BLaER1 treated with 17β-estradiol and CSF1 and Interleukin-3, amounts not matched to agents 10 nM and 100 nM (cell line): ENCODE results near the gene VIM.

Experiments
- H3K27ac ChIP-seq, 11 experiments: shearing (Covaris generic); formaldehyde crosslinking; 2 replicates each; pipeline ENCODE4 v1.8.1; 2022
- H3K27me3 ChIP-seq, 11 experiments: shearing (Covaris generic); formaldehyde crosslinking; 2 replicates each; pipeline ENCODE4 v1.8.1; 2022
- H3K36me3 ChIP-seq, 11 experiments: shearing (Covaris generic); formaldehyde crosslinking; 2 replicates each; pipeline ENCODE4 v1.8.1; 2022
- H3K4me1 ChIP-seq, 10 experiments: shearing (Covaris generic); formaldehyde crosslinking; 2 replicates each; pipeline ENCODE4 v1.8.1; 2022
- H3K4me2 ChIP-seq, 11 experiments: shearing (Covaris generic); formaldehyde crosslinking; 2 replicates each; pipeline ENCODE4 v1.8.1; 2022
- H3K4me3 ChIP-seq, 10 experiments: shearing (Covaris generic); formaldehyde crosslinking; 2 replicates each; pipeline ENCODE4 v1.8.1; 2022
- H3K9ac ChIP-seq, 11 experiments: shearing (Covaris generic); formaldehyde crosslinking; 2 replicates each; pipeline ENCODE4 v1.8.1; 2022
- H3K9me3 ChIP-seq, 11 experiments: shearing (Covaris generic); formaldehyde crosslinking; replicated peaks in 1 of 11; 2 replicates each; pipeline ENCODE4 v1.8.1; 2022
- H4K20me1 ChIP-seq, 11 experiments: shearing (Covaris generic); formaldehyde crosslinking; 2 replicates each; pipeline ENCODE4 v1.8.1; 2022
- Cebpa-rat ChIP-seq, 11 experiments: shearing (Covaris generic); IDR thresholded peaks; 2 replicates each; pipeline ENCODE4 v1.8.1; 2022

VIM gene

DNA sequence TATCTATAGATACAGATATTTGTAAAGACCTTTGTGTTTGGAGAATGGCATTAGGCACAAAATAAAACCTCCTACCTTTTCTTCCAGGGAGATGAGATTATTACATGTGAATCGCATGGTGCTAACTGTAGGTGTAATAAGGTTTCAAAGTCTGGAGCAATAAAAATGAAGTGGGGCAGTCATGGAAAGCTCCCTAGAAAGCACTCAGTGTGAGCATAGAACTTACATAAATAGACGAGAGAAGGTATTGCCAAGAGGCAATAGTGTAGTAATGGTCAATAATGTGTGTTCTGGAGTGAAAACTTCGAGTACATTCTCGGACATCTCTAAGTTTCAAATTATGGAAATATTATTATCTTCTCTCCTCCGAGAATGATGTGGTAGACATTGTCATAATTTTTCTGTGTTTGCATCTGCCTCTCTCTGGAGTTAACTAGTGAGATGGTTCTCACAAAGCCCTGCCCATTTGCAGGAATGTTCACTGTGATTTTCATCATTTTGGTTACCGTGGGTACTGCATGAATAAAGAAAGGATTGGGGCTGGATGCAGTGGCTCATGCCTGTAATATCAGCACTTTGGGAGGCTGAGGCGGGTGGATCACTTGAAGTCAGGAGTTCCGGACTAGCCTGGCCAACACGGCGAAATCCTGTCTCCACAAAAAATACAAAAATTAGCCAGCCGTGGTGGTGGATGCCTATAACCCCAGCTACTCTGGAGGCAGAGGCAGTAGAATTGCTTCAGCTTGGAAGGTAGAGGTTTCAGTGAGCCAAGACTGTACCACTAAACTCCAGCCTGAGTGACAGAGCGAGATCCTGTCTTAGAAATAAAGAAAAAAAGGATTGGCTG lies 10.6 kb downstream of the VIM start:
- H3K4me2 ChIP-seq: no peak overlapping the region
- no peaks in the 10 kb centered on the region for H3K27me3 ChIP-seq
- H3K4me1 ChIP-seq: peaks cover 0 to 28% (median 12%) of the 10 kb centered on the region in 10 experiments; a peak in 13 of 20 replicates
- no peak for TF ChIP-seq Cebpa-rat (IDR thresholded peaks at IDR 0.05)
- H3K4me3 ChIP-seq: no peak overlapping the region
- H3K9me3 ChIP-seq: no peaks in the 10 kb centered on the region
- H3K27ac ChIP-seq: peak overlapping the region in 2 of 11 experiments; percentile 13 to 21; a peak in 2 of 22 replicates
- H3K36me3 ChIP-seq: peaks cover 45 to 48% (median 47%) of the 10 kb centered on the region in 11 experiments
- no peak overlapping the region for H3K9ac ChIP-seq
- H4K20me1 ChIP-seq: peaks cover 35 to 61% (median 51%) of the 10 kb centered on the region in 11 experiments

DNA sequence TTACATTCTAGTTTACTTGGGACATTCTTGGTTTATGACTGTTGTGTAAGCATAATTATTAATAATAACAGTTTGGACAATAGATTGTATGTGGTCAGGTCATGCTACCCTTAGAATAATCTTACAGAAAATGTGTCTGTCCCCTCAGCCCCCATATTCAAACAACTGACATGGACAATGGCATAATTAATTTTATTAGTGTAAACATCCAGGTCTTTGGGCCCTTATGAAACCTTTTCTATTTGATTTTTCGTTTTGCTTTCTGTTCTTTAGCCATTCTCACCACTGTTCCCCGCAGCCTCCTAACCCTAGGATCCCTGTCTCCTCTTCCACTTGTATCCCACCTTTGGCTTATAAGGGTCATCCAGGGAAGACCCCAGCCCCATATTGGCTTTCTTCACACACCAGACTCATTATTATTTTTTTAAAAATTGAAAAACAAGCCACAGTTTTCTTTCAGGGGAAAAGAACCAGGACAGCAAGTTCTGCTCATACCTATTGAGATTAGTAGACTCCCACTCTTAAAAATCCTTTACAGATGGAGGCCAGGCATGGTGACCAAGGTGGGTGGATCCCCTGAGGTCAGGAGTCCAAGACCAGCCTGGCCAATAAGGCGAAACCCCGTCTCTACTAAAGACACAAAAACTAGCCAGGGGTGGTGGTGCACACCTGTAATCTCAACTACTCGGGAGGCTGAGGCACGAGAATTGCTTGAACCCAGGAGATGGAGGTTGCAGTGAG lies 11.5 kb downstream of the VIM start:
- peaks cover 26 to 53% (median 43%) of the 10 kb centered on the region in 11 experiments for H4K20me1 ChIP-seq
- H3K4me3 ChIP-seq: no peak overlapping the region
- H3K4me2 ChIP-seq: no peak overlapping the region
- peaks cover 36 to 40% (median 38%) of the 10 kb centered on the region in 11 experiments for H3K36me3 ChIP-seq
- peaks cover 0 to 20% (median 4%) of the 10 kb centered on the region in 10 experiments; a peak in 9 of 20 replicates for H3K4me1 ChIP-seq
- H3K27me3 ChIP-seq: no peaks in the 10 kb centered on the region
- peak overlapping the region in 2 of 11 experiments; percentile 13 to 21; a peak in 2 of 22 replicates for H3K27ac ChIP-seq
- no peaks in the 10 kb centered on the region for H3K9me3 ChIP-seq
- no peak overlapping the region for H3K9ac ChIP-seq
- TF ChIP-seq Cebpa-rat (IDR thresholded peaks at IDR 0.05): no peak

DNA sequence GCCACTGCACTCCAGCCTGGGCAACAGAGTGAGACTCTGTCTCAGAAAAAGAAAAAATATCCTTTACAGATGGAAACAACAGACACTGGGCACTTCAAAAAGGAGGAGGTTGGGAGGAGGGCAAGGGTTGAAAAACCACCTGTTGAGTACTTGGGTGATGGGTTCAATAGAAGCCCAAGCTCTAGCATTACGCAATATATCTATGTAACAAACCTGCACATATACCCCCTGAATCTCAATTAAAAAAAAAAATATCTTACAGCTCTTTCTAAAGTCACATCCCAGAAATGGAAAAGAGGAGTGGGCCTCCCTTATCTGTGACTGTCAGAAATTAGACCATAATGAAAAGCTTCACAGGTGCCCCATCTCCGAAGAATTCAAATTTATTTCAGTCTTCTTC lies 12.1 kb downstream of the VIM start:
- TF ChIP-seq Cebpa-rat (IDR thresholded peaks at IDR 0.05): peak in 8 of 11 experiments; percentile 15 to 83 (median 58); a peak in 8 of 22 replicates

DNA sequence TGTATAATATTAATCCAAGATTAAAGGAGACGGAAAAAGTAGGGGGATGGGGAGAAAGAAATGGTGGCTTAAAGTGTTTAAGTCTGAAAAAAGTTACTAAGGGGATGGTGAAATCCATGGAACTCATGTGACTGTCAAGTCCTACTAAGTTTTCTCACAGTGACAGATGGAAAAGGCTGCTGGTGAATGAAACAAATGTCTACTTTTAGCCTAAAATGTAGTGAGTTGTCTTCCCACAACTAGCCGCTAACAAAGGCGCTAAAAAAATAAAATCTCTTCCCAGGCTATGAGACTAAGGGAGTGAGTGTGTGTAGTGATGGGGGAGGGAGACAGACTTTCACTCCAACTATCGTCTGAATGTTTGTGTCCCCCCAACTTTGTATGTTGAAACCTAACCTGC lies 12.6 kb downstream of the VIM start:
- Histone ChIP-seq H3K4me3 (no peak overlapping the region), H3K9ac (no peak overlapping the region), H3K27me3 (no peaks in the 10 kb centered on the region), H3K4me2 (no peak overlapping the region), H3K36me3 (peaks cover 25 to 29% (median 27%) of the 10 kb centered on the region in 11 experiments), H3K4me1 (peaks cover 0 to 9% (median 0%) of the 10 kb centered on the region in 10 experiments; a peak in 4 of 20 replicates), H4K20me1 (peaks cover 15 to 42% (median 32%) of the 10 kb centered on the region in 11 experiments), H3K27ac (no peak overlapping the region), H3K9me3 (no peaks in the 10 kb centered on the region)
- TF ChIP-seq Cebpa-rat (IDR thresholded peaks at IDR 0.05): no peak

More for the DNA sequence above, 12.1 kb downstream of the VIM start:
- Histone ChIP-seq H3K36me3 (peaks cover 31 to 34% (median 32%) of the 10 kb centered on the region in 11 experiments), H3K27ac (no peak overlapping the region), H4K20me1 (peaks cover 21 to 47% (median 37%) of the 10 kb centered on the region in 11 experiments), H3K9ac (no peak overlapping the region), H3K4me1 (peaks cover 0 to 14% (median 0%) of the 10 kb centered on the region in 10 experiments; a peak in 7 of 20 replicates), H3K27me3 (no peaks in the 10 kb centered on the region), H3K9me3 (no peaks in the 10 kb centered on the region), H3K4me2 (no peak overlapping the region), H3K4me3 (no peak overlapping the region)

DNA sequence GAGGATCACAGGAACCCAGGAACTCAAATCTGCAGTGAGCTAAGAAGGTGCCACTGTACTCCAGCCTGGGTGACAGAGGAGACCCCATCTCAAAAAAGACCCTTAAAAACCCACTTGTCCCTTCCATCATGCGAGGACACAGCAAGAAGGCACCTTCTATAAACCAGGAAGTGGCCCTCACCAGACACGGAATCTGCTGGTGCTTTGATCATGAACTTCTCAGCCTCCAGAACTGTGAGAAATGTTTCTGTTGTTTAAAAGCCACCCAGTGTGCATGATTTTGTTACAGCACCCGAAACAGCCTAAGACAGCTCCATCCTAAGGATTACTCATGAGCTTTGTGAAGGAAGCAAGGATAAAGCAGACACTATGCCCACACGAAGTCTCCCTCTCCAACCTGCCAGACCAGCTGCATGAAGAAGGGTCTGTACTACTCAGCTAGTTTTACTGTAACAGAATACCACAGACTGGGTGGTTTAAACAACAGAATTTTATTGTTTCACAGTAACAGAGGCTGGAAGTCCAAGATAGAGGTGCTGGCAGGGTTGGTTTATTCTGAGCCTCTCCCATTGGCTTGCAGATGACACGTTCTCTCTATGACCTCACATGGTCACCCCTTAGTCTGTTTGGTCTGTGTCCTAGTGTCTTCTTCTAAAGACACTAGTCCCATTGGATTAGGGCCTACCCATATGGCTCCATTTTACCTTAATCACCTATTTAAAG lies 13.7 kb downstream of the VIM start:
- no peak overlapping the region for H3K4me2 ChIP-seq
- H3K4me3 ChIP-seq: no peak overlapping the region
- H3K27me3 ChIP-seq: no peaks in the 10 kb centered on the region
- no peaks in the 10 kb centered on the region for H3K4me1 ChIP-seq
- no peak overlapping the region for H3K9ac ChIP-seq
- no peak overlapping the region for H3K27ac ChIP-seq
- no peak for TF ChIP-seq Cebpa-rat (IDR thresholded peaks at IDR 0.05)
- H3K9me3 ChIP-seq: peaks cover under 1 to 10% (median 1%) of the 10 kb centered on the region in 11 experiments; a peak in 15 of 22 replicates
- peaks cover 14 to 17% (median 16%) of the 10 kb centered on the region in 11 experiments for H3K36me3 ChIP-seq
- peaks cover 4 to 30% (median 20%) of the 10 kb centered on the region in 11 experiments; a peak in 20 of 22 replicates for H4K20me1 ChIP-seq

DNA sequence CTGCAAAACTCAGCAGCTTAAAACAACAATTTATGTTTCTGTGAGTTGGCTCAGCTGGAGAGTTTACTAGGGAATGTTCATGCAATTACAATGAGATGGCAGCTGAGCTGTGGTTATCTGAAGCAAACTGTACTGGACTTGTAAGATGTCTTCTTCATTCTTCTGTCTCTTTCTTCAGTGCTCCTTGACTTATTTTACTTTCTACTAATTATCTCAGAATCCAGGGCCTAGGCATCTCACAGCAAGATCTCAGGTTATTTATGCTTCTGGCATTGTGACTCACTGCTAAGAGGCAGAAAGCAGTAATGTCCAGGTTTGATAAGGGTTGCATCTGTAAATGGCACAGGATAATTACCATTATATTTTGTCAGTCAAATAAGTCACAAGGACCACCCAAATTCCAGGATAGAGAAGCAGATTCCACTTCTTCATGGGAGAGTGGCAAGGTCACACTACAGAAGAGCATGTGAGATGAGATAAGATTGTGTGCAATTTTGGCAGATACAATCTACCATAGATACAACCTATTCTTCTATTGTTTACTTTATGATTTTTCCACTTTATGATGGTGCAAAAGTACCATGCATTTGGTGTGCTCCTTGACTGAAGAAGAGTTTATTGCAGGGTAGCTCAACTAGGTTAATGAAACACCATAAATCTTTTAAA lies 16.8 kb downstream of the VIM start:
- peaks cover 0 to 2% (median 0%) of the 10 kb centered on the region in 11 experiments; a peak in 1 of 22 replicates for H4K20me1 ChIP-seq
- H3K4me2 ChIP-seq: no peak overlapping the region
- no peaks in the 10 kb centered on the region for H3K27me3 ChIP-seq
- no peaks in the 10 kb centered on the region for H3K4me1 ChIP-seq
- H3K4me3 ChIP-seq: no peak overlapping the region
- H3K9ac ChIP-seq: no peak overlapping the region
- H3K36me3 ChIP-seq: 0 out of 22 replicates have a peak, but pooled peaks cover 0 to 7% (median 0%) of the 10 kb centered on the region in 11 experiments
- TF ChIP-seq Cebpa-rat (IDR thresholded peaks at IDR 0.05): no peak
- peaks cover 11 to 23% (median 16%) of the 10 kb centered on the region in 11 experiments for H3K9me3 ChIP-seq
- H3K27ac ChIP-seq: no peak overlapping the region

DNA sequence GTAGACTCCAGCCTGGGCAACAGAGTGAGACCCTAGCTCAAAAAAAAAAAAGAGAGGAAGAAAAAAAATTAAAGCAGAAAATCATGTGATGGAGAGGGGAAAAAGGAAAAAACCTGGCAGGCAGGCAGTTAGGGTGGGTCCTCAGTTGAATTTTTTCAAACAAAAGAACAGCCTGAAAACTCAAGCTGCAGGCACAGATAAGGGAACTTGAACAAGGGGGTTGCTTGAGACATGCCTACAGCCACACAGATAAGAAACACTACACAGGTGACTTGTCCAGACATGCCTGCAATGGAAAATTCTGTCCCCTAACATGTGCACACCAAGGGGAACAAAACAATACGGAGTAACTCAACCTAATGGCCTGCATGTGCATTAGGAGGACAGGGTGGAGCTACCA lies 19.2 kb downstream of the VIM start:
- TF ChIP-seq Cebpa-rat (IDR thresholded peaks at IDR 0.05): no peak

DNA sequence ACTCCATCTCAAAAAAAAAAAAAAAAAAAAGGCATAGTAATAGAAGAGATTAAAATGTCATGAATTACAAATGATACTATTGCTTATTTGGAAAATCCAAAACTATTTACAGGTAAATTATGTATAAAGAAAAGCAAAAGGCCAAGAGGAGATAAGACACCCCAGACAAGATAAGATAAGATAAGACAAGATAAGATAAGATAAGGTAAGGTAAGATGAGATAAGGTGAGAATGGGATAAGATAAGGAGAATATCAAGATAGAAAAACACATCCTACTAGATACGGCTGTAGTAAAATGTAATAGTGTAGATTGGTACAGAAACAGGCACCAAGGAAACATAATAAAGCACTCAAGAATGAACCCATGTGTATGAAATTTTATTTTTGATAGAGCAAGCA lies 20.9 kb downstream of the VIM start:
- Histone ChIP-seq H3K4me2 (no peak overlapping the region), H3K4me1 (no peaks in the 10 kb centered on the region), H4K20me1 (no peaks in the 10 kb centered on the region), H3K27me3 (no peaks in the 10 kb centered on the region), H3K36me3 (0 out of 22 replicates have a peak, but pooled peaks cover 0 to 7% (median 0%) of the 10 kb centered on the region in 11 experiments), H3K4me3 (no peak overlapping the region), H3K9me3 (peaks cover 17 to 41% (median 28%) of the 10 kb centered on the region in 11 experiments), H3K27ac (no peak overlapping the region), H3K9ac (no peak overlapping the region)
- no peak for TF ChIP-seq Cebpa-rat (IDR thresholded peaks at IDR 0.05)

More for the DNA sequence above, 19.2 kb downstream of the VIM start:
- no peaks in the 10 kb centered on the region for H4K20me1 ChIP-seq
- no peak overlapping the region for H3K9ac ChIP-seq
- H3K9me3 ChIP-seq: peaks cover 11 to 24% (median 16%) of the 10 kb centered on the region in 11 experiments
- no peaks in the 10 kb centered on the region for H3K27me3 ChIP-seq
- no peak overlapping the region for H3K4me3 ChIP-seq
- no peaks in the 10 kb centered on the region for H3K4me1 ChIP-seq
- H3K36me3 ChIP-seq: 0 out of 22 replicates have a peak, but pooled peaks cover 0 to 7% (median 0%) of the 10 kb centered on the region in 11 experiments
- H3K4me2 ChIP-seq: no peak overlapping the region
- H3K27ac ChIP-seq: no peak overlapping the region
